ENCODE measurements around the gene DDX25. TPM values are rescaled to one million over a fixed set of nuclear protein-coding genes. Genes with fewer than 3 reads are reported as not detected.

The DDX25 gene
- total and polyA plus RNA-seq, 2 of the 4 experiments (the other 2 are of a cell fraction): under 0.01 TPM; not detected in 1

- no peak overlapping the region for H2AK9ac ChIP-seq (replicated peaks; ENCODE audit: low read depth, low read length, poor library complexity)
- H4K5ac ChIP-seq (ENCODE audit: low read depth, low read length): no peak overlapping the region
- H2BK5ac ChIP-seq (ENCODE audit: low read depth, low read length, poor library complexity, severe bottlenecking): no peak overlapping the region
- H2BK20ac ChIP-seq (ENCODE audit: low read depth, low read length): no peak overlapping the region
- no peaks in the 10 kb centered on the region for H3K9me3 ChIP-seq (ENCODE audit: control insufficient read depth, insufficient read depth, low read length)
- no peaks in the 10 kb centered on the region for H3K79me1 ChIP-seq (ENCODE audit: low read depth in 1 of 2, low read length in 2 of 2)
- H2BK15ac ChIP-seq (ENCODE audit: low read depth, low read length): no peak overlapping the region
- intact Hi-C loops (cut with micrococcal nuclease): no loop called here
- H4K20me1 ChIP-seq (ENCODE audit: insufficient read depth, low read length): no peaks in the 10 kb centered on the region
- CTCF ChIA-PET: no interaction called here
- ATAC-seq (ENCODE audit: low read depth) (no peak), DNase-seq (no peak)
- no peak overlapping the region for H3K56ac ChIP-seq (ENCODE audit: extremely low read depth, insufficient read depth, low read length)
- no TSS peak for BruUV-seq (replicated peaks)
- no peak overlapping the region for H2BK120ac ChIP-seq (ENCODE audit: low read depth, low read length)
- H3K36me3 ChIP-seq (ENCODE audit: control insufficient read depth, insufficient read depth, low read length): no peaks in the 10 kb centered on the region
- POLR2A ChIA-PET (ENCODE audit: unreplicated experiment): no interaction called here
- H4K8ac ChIP-seq (ENCODE audit: low read depth in 2 of 2, low read length in 2 of 2): no peak overlapping the region
- H4K91ac ChIP-seq (ENCODE audit: insufficient read depth, low read depth, low read length): no peak overlapping the region
- no peak overlapping the region for H3K4ac ChIP-seq (ENCODE audit: low read depth, low read length)
- dilution Hi-C loops (cut with HindIII; ENCODE audit: low sequenced_read_pairs, unreplicated experiment): no loop called here
- H3K23ac ChIP-seq (ENCODE audit: low read depth, low read length): no peak overlapping the region
- TF ChIP-seq, protein P1, sequence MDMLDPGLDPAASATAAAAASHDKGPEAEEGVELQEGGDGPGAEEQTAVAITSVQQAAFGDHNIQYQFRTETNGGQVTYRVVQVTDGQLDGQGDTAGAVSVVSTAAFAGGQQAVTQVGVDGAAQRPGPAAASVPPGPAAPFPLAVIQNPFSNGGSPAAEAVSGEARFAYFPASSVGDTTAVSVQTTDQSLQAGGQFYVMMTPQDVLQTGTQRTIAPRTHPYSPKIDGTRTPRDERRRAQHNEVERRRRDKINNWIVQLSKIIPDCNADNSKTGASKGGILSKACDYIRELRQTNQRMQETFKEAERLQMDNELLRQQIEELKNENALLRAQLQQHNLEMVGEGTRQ (IDR thresholded peaks at IDR 0.05; ENCODE audit: low read depth, low read length): no peak
- TF ChIP-seq CEBPB (IDR thresholded peaks at IDR 0.05; ENCODE audit: low read depth, low read length) (no peak), MAFK (IDR thresholded peaks at IDR 0.05; ENCODE audit: low read depth, low read length) (no peak), SMC3 (IDR thresholded peaks at IDR 0.05; ENCODE audit: low read depth, low read length) (no peak), MXI1 (IDR thresholded peaks at IDR 0.05; ENCODE audit: borderline replicate concordance, low read depth, low read length) (no peak), FOS (IDR thresholded peaks at IDR 0.05; ENCODE audit: low read depth, low read length) (no peak), RCOR1 (IDR thresholded peaks at IDR 0.05; ENCODE audit: insufficient replicate concordance, low read length) (no peak), MAZ (IDR thresholded peaks at IDR 0.05; ENCODE audit: borderline replicate concordance, low read depth, low read length) (no peak), BHLHE40 (IDR thresholded peaks at IDR 0.05; ENCODE audit: low read depth, low read length) (no peak), RAD21 (IDR thresholded peaks at IDR 0.05; ENCODE audit: low read length) (no peak), CTCF (conservative IDR thresholded peaks at IDR 0.05; ENCODE audit: low read depth, low read length) (no peak), CHD1 (IDR thresholded peaks at IDR 0.05; ENCODE audit: low read depth, low read length) (no peak), POLR2A (IDR thresholded peaks at IDR 0.05; ENCODE audit: low read depth, low read length) (no peak), NFE2L2 (IDR thresholded peaks at IDR 0.05; ENCODE audit: low read depth, low read length) (no peak)
- TF ChIP-seq, protein P2, sequence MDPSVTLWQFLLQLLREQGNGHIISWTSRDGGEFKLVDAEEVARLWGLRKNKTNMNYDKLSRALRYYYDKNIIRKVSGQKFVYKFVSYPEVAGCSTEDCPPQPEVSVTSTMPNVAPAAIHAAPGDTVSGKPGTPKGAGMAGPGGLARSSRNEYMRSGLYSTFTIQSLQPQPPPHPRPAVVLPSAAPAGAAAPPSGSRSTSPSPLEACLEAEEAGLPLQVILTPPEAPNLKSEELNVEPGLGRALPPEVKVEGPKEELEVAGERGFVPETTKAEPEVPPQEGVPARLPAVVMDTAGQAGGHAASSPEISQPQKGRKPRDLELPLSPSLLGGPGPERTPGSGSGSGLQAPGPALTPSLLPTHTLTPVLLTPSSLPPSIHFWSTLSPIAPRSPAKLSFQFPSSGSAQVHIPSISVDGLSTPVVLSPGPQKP (IDR thresholded peaks at IDR 0.05; ENCODE audit: borderline replicate concordance, low read depth, low read length): no peak
- in situ Hi-C loops (cut with MboI; ENCODE audit: low sequenced_read_pairs): no loop called here
- H3K4me1 ChIP-seq (ENCODE audit: control insufficient read depth, insufficient read depth, low read length): no peaks in the 10 kb centered on the region
- WGBS, 2 experiments (ENCODE audit: extremely low coverage in 2 of 2, insufficient read length in 1 of 2): 10% methylated on average over 2 of the region's 11 CpGs; no CpG with 5 or more reads in 1 of the 2 experiments
- H2AK5ac ChIP-seq (ENCODE audit: low read depth, low read length): no peak overlapping the region
- no peaks in the 10 kb centered on the region for H3K9me1 ChIP-seq (ENCODE audit: insufficient read depth, low read length)
- no peak overlapping the region for H3K9ac ChIP-seq (ENCODE audit: low read depth, low read length)
- H3K4me2 ChIP-seq (ENCODE audit: low read depth, low read length): no peak overlapping the region
- no peak overlapping the region for H3K14ac ChIP-seq (replicated peaks; ENCODE audit: low read depth, low read length)
- no peak overlapping the region for H3K4me3 ChIP-seq (ENCODE audit: insufficient read depth, low read depth, low read length)
- H3K18ac ChIP-seq (ENCODE audit: low read depth, low read length): no peak overlapping the region
- H2AFZ ChIP-seq (replicated peaks; ENCODE audit: low read length, poor library complexity): no peak overlapping the region
- peaks cover 6% of the 10 kb centered on the region for H3K27me3 ChIP-seq (ENCODE audit: control insufficient read depth, insufficient read depth, low read length)
- no peak overlapping the region for H3K27ac ChIP-seq (ENCODE audit: insufficient read depth, low read length)
These were observed 47.4 kb downstream of the DDX25 start for GRCh38 chr11:125951731-125952130.

Data from IMR-90 (cell line).